SK-N-MC (cell line): ENCODE results near the gene GJC1.

Source experiments
- DNase-seq: peaks from one replicate; pipeline ENCODE4 v3.0.0-alpha.2; 2011; ENCODE audit warnings: low read depth, low spot score
- H3K27ac ChIP-seq: fragments of 200-600 bp; sonication (generic); 2 replicates; pipeline ENCODE4 v1.5.1; 2016; ENCODE audit warnings: mixed run types
- H3K36me3 ChIP-seq: fragments of 200-600 bp; sonication (generic); 2 replicates; pipeline ENCODE4 v1.6.1; 2017; ENCODE audit warnings: antibody characterized with exemption, low read length, mixed read lengths; ENCODE audit not compliant: insufficient read depth
- H3K4me3 ChIP-seq: fragments of 200-600 bp; sonication (generic); 2 replicates; pipeline ENCODE4 v1.5.1; 2016
- H3K9ac ChIP-seq: fragments of 200-600 bp; sonication (generic); 2 replicates; pipeline ENCODE4 v1.8.0; 2017; ENCODE audit warnings: mixed run types, mixed read lengths; ENCODE audit not compliant: insufficient read length
- H3K9me3 ChIP-seq: fragments of 200-600 bp; sonication (generic); 2 replicates; pipeline ENCODE4 v1.6.1; 2017; ENCODE audit warnings: low read depth, mild to moderate bottlenecking, antibody characterized with exemption, low read length, moderate library complexity, mixed read lengths
- EZH2 ChIP-seq: fragments of 200-600 bp; sonication (generic); IDR thresholded peaks from one replicate; pipeline ENCODE4 v1.6.1; 2017; ENCODE audit warnings: antibody characterized with exemption
- FOXP2 ChIP-seq: optimal IDR thresholded peaks from 2 replicates; pipeline ENCODE3; 2011; ENCODE audit warnings: mild to moderate bottlenecking, moderate library complexity; ENCODE audit not compliant: insufficient read depth; ENCODE audit errors: extremely low read length, control extremely low read depth
- POLR2AphosphoS5 ChIP-seq: IDR thresholded peaks from 2 replicates; pipeline ENCODE4 v1.6.1; 2012; ENCODE audit warnings: mild to moderate bottlenecking, low read depth, low read length, borderline replicate concordance

Gene GJC1

DNA sequence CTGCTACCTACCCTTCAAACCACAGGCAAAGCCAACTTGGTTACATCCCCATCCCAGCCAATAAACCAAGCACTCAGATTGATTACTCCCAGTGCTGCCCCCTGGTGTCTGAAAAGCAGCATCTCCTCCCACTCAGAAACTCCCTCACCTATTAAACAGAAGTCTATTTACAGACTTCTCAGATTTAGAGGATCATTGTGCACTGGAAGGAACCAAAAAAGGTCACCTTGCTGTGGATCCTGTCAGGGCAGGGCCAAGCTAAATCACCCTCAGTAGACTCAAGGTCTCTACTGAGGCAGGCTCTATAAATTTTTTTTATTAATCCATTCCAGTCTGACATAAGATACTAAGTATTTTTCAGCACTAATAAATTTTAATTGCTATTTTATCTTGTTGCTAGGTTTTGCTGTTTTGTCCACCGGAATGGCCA, 35.2 kb upstream of the GJC1 start:
- Histone ChIP-seq H3K36me3 (peaks cover 80% of the 10 kb centered on the region), H3K4me3 (no peak overlapping the region), H3K27ac (0 out of 2 replicates have a peak overlapping the region, but pooled peaks have one; percentile 4), H3K9me3 (no peaks in the 10 kb centered on the region), H3K9ac (no peak overlapping the region)
- TF ChIP-seq POLR2AphosphoS5 (no peak), FOXP2 (no peak), EZH2 (no peak)
- peak; percentile 56 for DNase-seq

DNA sequence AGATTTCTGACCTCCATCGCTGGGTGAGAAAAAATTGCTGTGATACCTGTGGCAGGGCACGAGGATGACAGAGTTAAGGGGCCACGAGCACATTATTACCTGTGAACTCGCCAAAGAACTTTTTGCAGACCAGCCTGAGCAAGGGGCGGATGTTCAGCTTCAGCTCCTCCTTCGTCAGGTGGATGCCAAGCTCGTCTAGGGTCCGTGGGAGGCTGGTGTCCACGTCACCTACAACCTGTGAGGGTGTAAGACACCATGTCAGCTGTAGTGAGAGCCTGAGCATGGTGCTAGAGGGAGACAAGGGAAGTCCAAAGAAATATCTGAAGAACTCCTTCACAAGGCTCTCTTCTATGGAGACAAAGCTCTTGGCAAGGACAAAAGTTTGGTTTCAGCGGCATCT, 34.7 kb upstream of the GJC1 start:
- H3K36me3 ChIP-seq, result peaks cover 80% of the 10 kb centered on the region
- no peak for TF ChIP-seq FOXP2
- TF ChIP-seq EZH2, result no peak
- no peak for TF ChIP-seq POLR2AphosphoS5

GRCh38 chr17:44863061-44863918, 33.2 kb upstream of the GJC1 start:
- TF ChIP-seq EZH2 (no peak), FOXP2 (no peak), POLR2AphosphoS5 (no peak)
- DNase-seq, result no peak
- no peak overlapping the region for H3K27ac ChIP-seq
- no peak overlapping the region for H3K9ac ChIP-seq
- peaks cover 80% of the 10 kb centered on the region for H3K36me3 ChIP-seq
- H3K9me3 ChIP-seq, result no peaks in the 10 kb centered on the region
- no peak overlapping the region for H3K4me3 ChIP-seq

More for the DNA sequence above, 34.7 kb upstream of the GJC1 start:
- no peak overlapping the region for H3K9ac ChIP-seq
- no peak overlapping the region for H3K27ac ChIP-seq
- no peak overlapping the region for H3K4me3 ChIP-seq
- no peaks in the 10 kb centered on the region for H3K9me3 ChIP-seq
- DNase-seq, result no peak

- no peak for DNase-seq
- H3K27ac ChIP-seq, result no peak overlapping the region
- H3K9ac ChIP-seq, result no peak overlapping the region
- H3K9me3 ChIP-seq, result no peaks in the 10 kb centered on the region
- peaks cover 77% of the 10 kb centered on the region for H3K36me3 ChIP-seq
- TF ChIP-seq POLR2AphosphoS5 (no peak), EZH2 (no peak), FOXP2 (no peak)
- H3K4me3 ChIP-seq, result no peak overlapping the region
These were observed 32.3 kb upstream of the GJC1 start for GRCh38 chr17:44862278-44862914.

GRCh38 chr17:44859701-44860100, 29.6 kb upstream of the GJC1 start:
- no peak overlapping the region for H3K4me3 ChIP-seq
- no peak for DNase-seq
- TF ChIP-seq EZH2 (no peak), FOXP2 (no peak), POLR2AphosphoS5 (no peak)
- peaks cover 93% of the 10 kb centered on the region for H3K36me3 ChIP-seq
- H3K9ac ChIP-seq, result no peak overlapping the region
- no peak overlapping the region for H3K27ac ChIP-seq
- no peaks in the 10 kb centered on the region for H3K9me3 ChIP-seq

DNA sequence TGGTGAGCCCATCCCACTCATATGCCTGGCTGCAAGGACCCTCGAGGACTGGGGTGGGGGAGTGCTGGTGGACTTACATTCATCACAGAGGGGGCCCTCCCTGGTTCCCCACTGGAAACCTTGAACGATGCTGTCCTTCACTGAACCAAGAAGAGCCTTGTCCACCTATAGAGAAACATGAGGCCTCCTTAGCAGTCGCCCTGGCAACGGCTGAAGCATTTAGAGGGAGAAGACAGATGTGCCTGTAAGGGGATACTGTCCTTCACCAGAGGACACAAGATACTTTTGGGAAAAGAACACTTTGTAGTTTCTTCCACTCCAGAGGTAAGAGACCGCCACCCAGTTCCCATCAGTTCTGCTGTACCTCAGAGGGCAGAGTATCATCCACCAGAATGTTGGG, 24.1 kb upstream of the GJC1 start:
- Histone ChIP-seq H3K9ac (no peak overlapping the region), H3K9me3 (no peaks in the 10 kb centered on the region), H3K4me3 (no peak overlapping the region), H3K36me3 (peaks cover 89% of the 10 kb centered on the region), H3K27ac (no peak overlapping the region)
- DNase-seq, result no peak
- TF ChIP-seq FOXP2, result no peak

- H3K4me3 ChIP-seq, result no peak overlapping the region
- peaks cover 56% of the 10 kb centered on the region for H3K36me3 ChIP-seq
- no peaks in the 10 kb centered on the region for H3K9me3 ChIP-seq
- TF ChIP-seq FOXP2 (no peak), EZH2 (no peak), POLR2AphosphoS5 (no peak)
- H3K27ac ChIP-seq, result 0 out of 2 replicates have a peak overlapping the region, but pooled peaks have one; percentile 50
- no peak overlapping the region for H3K9ac ChIP-seq
- no peak for DNase-seq
These were observed 20.5 kb upstream of the GJC1 start for GRCh38 chr17:44850612-44851011.

GRCh38 chr17:44850025-44850424, 19.9 kb upstream of the GJC1 start:
- DNase-seq, result no peak
- no peaks in the 10 kb centered on the region for H3K9me3 ChIP-seq
- H3K36me3 ChIP-seq, result peaks cover 50% of the 10 kb centered on the region
- TF ChIP-seq POLR2AphosphoS5 (no peak), FOXP2 (no peak), EZH2 (no peak)
- H3K9ac ChIP-seq, result no peak overlapping the region
- H3K4me3 ChIP-seq, result no peak overlapping the region
- 0 out of 2 replicates have a peak overlapping the region, but pooled peaks have one; percentile 50 for H3K27ac ChIP-seq
